K562 (cell line): Measurements from ENCODE around the gene PPP1R1C. TPM values are rescaled to one million over a fixed set of nuclear protein-coding genes. Genes with fewer than 3 reads are reported as not detected.

Source experiments
- ATAC-seq: fragments of 200-7000 bp; cut with Tn5 transposase; 3 replicates; pipeline ENCODE4 v1.9.1; 2020; ENCODE audit warnings: moderate library complexity
- BruUV-seq: library from RNA; stranded (reverse); fragments of 400-500 nt; replicated peaks from 2 replicates; lab custom pipeline; 2021; lab: Mats Ljungman, UMichigan
- CTCF ChIA-PET: fragments of 300-600 bp; formaldehyde crosslinking; extraction: SDS; loops from one replicate; lab custom pipeline; 2021; ENCODE audit warnings: low intra/inter-chr PET ratio; lab: Yijun Ruan, JAX
- POLR2A ChIA-PET: fragments of 300-600, 350-650 bp; sonication (Branson Sonifier 250); formaldehyde crosslinking; extraction: SDS; loops from one replicate; lab custom pipeline; 2021; ENCODE audit warnings: antibody characterized with exemption, inconsistent platforms; lab: Yijun Ruan, JAX
- DNase-seq, 4 experiments: peaks; one replicate each; pipeline versions ENCODE4 v3.0.0 to v3.0.0-alpha.2; 2011 to 2018; ENCODE audit warnings: low spot score in 3 of 4, mixed read lengths in 3 of 4; ENCODE audit errors: extremely low read depth in 1 of 4
- FAIRE-seq: peaks from 2 replicates; lab custom pipeline; 2011; peaks lifted over from hg19 to GRCh38; lab: Jason Lieb, UNC
- H2AFZ ChIP-seq: 2 replicates; pipeline ENCODE4 v1.6.0; 2011; ENCODE audit warnings: low read depth, low read length, control low read depth, inconsistent platforms
- H3K27ac ChIP-seq: fragments of 200-600 bp; 3 replicates; pipeline ENCODE4 v1.8.0; 2011; ENCODE audit warnings: low read depth, mild to moderate bottlenecking, control low read depth, inconsistent platforms, low read length, moderate library complexity, mixed read lengths; ENCODE audit errors: extremely low read depth
- H3K27me3 ChIP-seq, 2 experiments: fragments of 300-600 bp in 1 of 2; 2 replicates in 1 of 2; 3 replicates in 1 of 2; pipeline versions ENCODE4 v1.6.0 to v1.8.0; 2011; ENCODE audit warnings: inconsistent platforms in 2 of 2, low read length in 2 of 2, mild to moderate bottlenecking in 1 of 2, mixed read lengths in 1 of 2, moderate library complexity in 1 of 2; ENCODE audit not compliant: control insufficient read depth in 2 of 2, insufficient read depth in 2 of 2
- H3K36me3 ChIP-seq: fragments of 300-600 bp; 3 replicates; pipeline ENCODE4 v1.8.0; 2011; ENCODE audit warnings: mild to moderate bottlenecking, low read length, inconsistent platforms; ENCODE audit not compliant: control insufficient read depth, insufficient read depth
- H3K4me1 ChIP-seq, 2 experiments: fragments of 200-600 bp in 1 of 2; replicated peaks in 1 of 2; 2 replicates in 1 of 2; 3 replicates in 1 of 2; pipeline versions ENCODE4 v1.5.1 to v1.8.0; 2011; ENCODE audit warnings: inconsistent platforms in 2 of 2, low read length in 2 of 2, mild to moderate bottlenecking in 1 of 2, mixed read lengths in 1 of 2, moderate library complexity in 1 of 2; ENCODE audit not compliant: control insufficient read depth in 2 of 2, insufficient read depth in 2 of 2
- H3K4me2 ChIP-seq: 2 replicates; pipeline ENCODE4 v1.6.1; 2011; ENCODE audit warnings: low read length, control low read depth, inconsistent platforms, mixed read lengths; ENCODE audit not compliant: insufficient read depth
- H3K4me3 ChIP-seq: fragments of 200-600 bp; sonication (generic), shearing (Covaris generic); 2 replicates; pipeline ENCODE4 v1.5.1; 2016; ENCODE audit warnings: control low read depth, inconsistent platforms
- H3K79me2 ChIP-seq: fragments of 200-600 bp; 3 replicates; pipeline ENCODE4 v1.8.0; 2011; ENCODE audit warnings: low read length, inconsistent platforms; ENCODE audit not compliant: control insufficient read depth, insufficient read depth
- H3K9ac ChIP-seq, 2 experiments: 2 replicates each; pipeline versions ENCODE4 v1.6.0 to v1.6.1; 2011; ENCODE audit warnings: low read depth in 2 of 2, low read length in 2 of 2, control low read depth in 1 of 2, inconsistent platforms in 1 of 2, mild to moderate bottlenecking in 1 of 2, mixed read lengths in 1 of 2; ENCODE audit not compliant: insufficient read depth in 1 of 2
- H3K9me1 ChIP-seq: one replicate; pipeline ENCODE4 v1.6.0; 2011; ENCODE audit warnings: inconsistent platforms, mild to moderate bottlenecking, low read length, moderate library complexity; ENCODE audit not compliant: control insufficient read depth, insufficient read depth
- H3K9me3 ChIP-seq: replicated peaks from 2 replicates; pipeline ENCODE4 v1.5.1; 2011; ENCODE audit warnings: low read depth, low read length, inconsistent platforms; ENCODE audit not compliant: control insufficient read depth, insufficient read depth
- H4K20me1 ChIP-seq: replicated peaks from 2 replicates; pipeline ENCODE4 v1.6.1; 2011; ENCODE audit warnings: low read length, inconsistent platforms, mixed read lengths; ENCODE audit not compliant: control insufficient read depth, insufficient read depth
- BRF1 ChIP-seq: IDR thresholded peaks from 3 replicates; pipeline ENCODE4 v1.6.1; 2011; ENCODE audit warnings: borderline replicate concordance, mild to moderate bottlenecking; ENCODE audit not compliant: insufficient read length; ENCODE audit errors: extremely low read depth
- CBX3 ChIP-seq, 2 experiments: IDR thresholded peaks; 1 replicate in 1 of 2; 2 replicates in 1 of 2; pipeline ENCODE4 v1.6.1; 2012; ENCODE audit warnings: inconsistent platforms in 2 of 2, low read length in 2 of 2, borderline replicate concordance in 1 of 2, control low read depth in 1 of 2
- CHD2 ChIP-seq: IDR thresholded peaks from 2 replicates; pipeline ENCODE4 v1.6.1; 2011; ENCODE audit warnings: low read depth, low read length
- CREM ChIP-seq: IDR thresholded peaks from 2 replicates; pipeline ENCODE4 v1.6.1; 2014; ENCODE audit warnings: antibody characterized with exemption, low read depth
- GATAD2A ChIP-seq: fragments of 450-650 bp; IDR thresholded peaks from 2 replicates; pipeline ENCODE4 v1.6.1; 2017
- L3MBTL2 ChIP-seq: fragments of 450-650 bp; IDR thresholded peaks from 2 replicates; pipeline ENCODE4 v1.6.1; 2016; ENCODE audit warnings: mild to moderate bottlenecking, moderate library complexity
- MAFF ChIP-seq: IDR thresholded peaks from 2 replicates; pipeline ENCODE4 v1.6.1; 2012; ENCODE audit warnings: low read length, improper control_type of control experiment
- SREBF1 ChIP-seq: fragments of 150-350 bp; IDR thresholded peaks from 2 replicates; pipeline ENCODE4 v1.6.1; 2014; ENCODE audit warnings: antibody characterized with exemption, low read depth, low read length, borderline replicate concordance
- SRF ChIP-seq, 2 experiments: fragments of 250-450, 450-650 bp in 1 of 2; sonication (Bioruptor Pico) in 1 of 2; sonication (generic) in 1 of 2; formaldehyde crosslinking; IDR thresholded peaks; 2 replicates each; pipeline versions ENCODE4 v1.5.0 to v1.5.1; 2020 to 2022; ENCODE audit warnings: mild to moderate bottlenecking in 1 of 2, missing genetic modification reagents in 1 of 2
- ZFP30 ChIP-seq: fragments of 250-450 bp; sonication (Bioruptor Pico); IDR thresholded peaks from 2 replicates; pipeline ENCODE4 v1.8.0; 2022; ENCODE audit warnings: moderate library complexity, mild to moderate bottlenecking, inconsistent platforms, borderline replicate concordance
- ZFPM2 ChIP-seq: fragments of 250-450 bp; sonication (Bioruptor Pico); IDR thresholded peaks from 2 replicates; pipeline ENCODE4 v1.5.1; 2022; ENCODE audit warnings: mild to moderate bottlenecking
- ZKSCAN3 ChIP-seq: fragments of 250-450 bp; sonication (Bioruptor Pico); IDR thresholded peaks from 2 replicates; pipeline ENCODE4 v1.4.0; 2020
- ZNF407 ChIP-seq: fragments of 450-650 bp; IDR thresholded peaks from 2 replicates; pipeline ENCODE4 v1.6.1; 2016; ENCODE audit warnings: low read depth
- ZNF785 ChIP-seq: fragments of 250-450 bp; sonication (Bioruptor Pico); IDR thresholded peaks from 2 replicates; pipeline ENCODE4 v1.4.0; 2020; ENCODE audit warnings: mild to moderate bottlenecking
- WGBS: fragments of 100-300 bp; shearing (Covaris generic); methylation state at CpG from one replicate; pipeline ENCODE4 v1.1.6; 2016; ENCODE audit warnings: low coverage, mixed read lengths; ENCODE audit not compliant: insufficient coverage; ENCODE audit errors: missing lambda C conversion rate; 5-methylcytosine and 5-hydroxymethylcytosine counted together
- in situ Hi-C: fragments of 300-500 bp; cut with MboI; formaldehyde crosslinking; loops from 4 replicates; pipeline ENCODE4 v1.15.0; 2018; ENCODE audit warnings: inconsistent platforms, mixed read lengths
- intact Hi-C: fragments of 100-400 bp; cut with micrococcal nuclease; formaldehyde crosslinking; loops from 2 replicates; pipeline ENCODE4 v1.14.2; 2022
- polyA plus RNA-seq, 8 experiments: library from polyadenylated mRNA; depleted of rRNA in 4 of 8; stranded (reverse) in 5 of 8; unstranded in 3 of 8; fragments of >200 nt; fragmentation: Nextera tagmentation in 2 of 8; fragmentation: Illumina TruSeq in 1 of 8; extraction: Ambion mirVana in 2 of 8; extraction: Trizol in 1 of 8; gene quantifications; 2 replicates each; pipeline versions ENCODE4 v1.2.1 to v1.2.3, GENCODE V29; 2011 to 2014; ENCODE audit warnings: inconsistent platforms in 1 of 8, missing spikeins in 1 of 8
- total RNA-seq, 7 experiments: library from RNA; depleted of rRNA in 6 of 7; stranded (reverse); fragments of >200 nt in 6 of 7; fragmentation: Illumina TruSeq in 2 of 7; extraction: Trizol in 2 of 7; gene quantifications; 2 replicates each; pipeline versions ENCODE4 v1.2.1 to v1.2.3, GENCODE V29; 2011 to 2021; ENCODE audit warnings: low replicate concordance in 1 of 7

PPP1R1C gene
- total and polyA plus RNA-seq, 9 of the 15 experiments (the other 6 are each of a cell fraction or from before 2014, with no cell fraction given): 0.09 to 0.64 (median 0.40) TPM; not detected in 2

GRCh38 chr2:181971032-181971431 is 14.6 kb upstream of the PPP1R1C start:
- DNase-seq (no peak), FAIRE-seq (no peak), ATAC-seq (no peak)
- whole genome bisulfite sequencing: 0% methylated on average over 3 of the region's 3 CpGs
- Histone ChIP-seq H4K20me1 (no peaks in the 10 kb centered on the region), H3K27ac (no peak overlapping the region), H3K9me1 (no peaks in the 10 kb centered on the region), H3K9ac (no peak overlapping the region), H3K4me3 (no peak overlapping the region), H3K4me2 (no peak overlapping the region), H2AFZ (no peak overlapping the region), H3K36me3 (no peaks in the 10 kb centered on the region), H3K27me3 (no peaks in the 10 kb centered on the region), H3K9me3 (no peaks in the 10 kb centered on the region), H3K4me1 (no peaks in the 10 kb centered on the region), H3K79me2 (no peaks in the 10 kb centered on the region)
- in situ Hi-C loops: no loop called here
- no TSS peak for BruUV-seq
- TF ChIP-seq ZFPM2: no peak
- no peak for TF ChIP-seq ZFP30 (CRISPR knock-in tag)
- TF ChIP-seq ZNF785: no peak
- no peak for TF ChIP-seq SREBF1
- TF ChIP-seq BRF1: no peak
- TF ChIP-seq CREM: no peak
- TF ChIP-seq MAFF: no peak
- no peak for TF ChIP-seq CHD2
- TF ChIP-seq SRF (CRISPR knock-in tag; IDR thresholded peaks at IDR 0.05): no peak
- TF ChIP-seq ZKSCAN3 (CRISPR knock-in tag): no peak
- no peak for TF ChIP-seq CBX3 (IDR thresholded peaks at IDR 0.05; ENCODE audit: borderline replicate concordance in 1 of 2, low read length in 2 of 2)
- TF ChIP-seq ZNF407: no peak
- TF ChIP-seq L3MBTL2: no peak
- TF ChIP-seq GATAD2A: no peak
- ChIA-PET POLR2A (interaction anchor here (0.6 kb wide), 1 partner anchor 670 kb away, joined by 3 read pairs; no protein-coding TSS in a partner anchor), CTCF (no interaction called here)
- intact Hi-C loops: no loop called here
